DOHH2 (cell line): Measurements from ENCODE around the gene SHB.

Experiments
- H3F3A ChIP-seq: fragments of 200-600 bp; sonication (generic), shearing (Covaris generic); 2 replicates; pipeline ENCODE4 v1.6.0; 2016; ENCODE audit warnings: antibody characterized with exemption, mild to moderate bottlenecking; ENCODE audit not compliant: control insufficient read depth, insufficient read depth
- H3K27ac ChIP-seq: fragments of 200-600 bp; sonication (generic); 2 replicates; pipeline ENCODE4 v1.5.1; 2014; ENCODE audit warnings: low read depth, mild to moderate bottlenecking, low read length, moderate library complexity
- H3K27me3 ChIP-seq: fragments of 200-600 bp; sonication (generic); 2 replicates; pipeline ENCODE4 v1.6.1; 2014; ENCODE audit warnings: mild to moderate bottlenecking, low read length, mixed read lengths; ENCODE audit not compliant: control insufficient read depth
- H3K36me3 ChIP-seq: fragments of 200-600 bp; sonication (generic); 2 replicates; pipeline ENCODE4 v1.6.1; 2014; ENCODE audit warnings: mild to moderate bottlenecking, low read length, moderate library complexity, mixed read lengths; ENCODE audit not compliant: control insufficient read depth
- H3K4me1 ChIP-seq: fragments of 200-600 bp; sonication (generic); 2 replicates; pipeline ENCODE4 v1.6.1; 2014; ENCODE audit warnings: mild to moderate bottlenecking, low read length, mixed read lengths; ENCODE audit not compliant: control insufficient read depth
- H3K4me2 ChIP-seq: fragments of 200-600 bp; sonication (generic); 2 replicates; pipeline ENCODE4 v1.6.0; 2014; ENCODE audit warnings: mild to moderate bottlenecking, low read length, moderate library complexity
- H3K4me3 ChIP-seq: fragments of 200-600 bp; sonication (generic); 2 replicates; pipeline ENCODE4 v1.5.1; 2014; ENCODE audit warnings: mild to moderate bottlenecking, low read length, mixed read lengths
- H3K79me2 ChIP-seq: fragments of 200-600 bp; sonication (generic); 2 replicates; pipeline ENCODE4 v1.6.1; 2014; ENCODE audit warnings: mild to moderate bottlenecking, low read length, mixed read lengths; ENCODE audit not compliant: control insufficient read depth
- H3K9me2 ChIP-seq: fragments of 200-600 bp; sonication (generic); replicated peaks from 2 replicates; pipeline ENCODE4 v1.6.1; 2014; ENCODE audit warnings: mild to moderate bottlenecking, low read length, mixed read lengths; ENCODE audit not compliant: control insufficient read depth
- H3K9me3 ChIP-seq: fragments of 200-600 bp; sonication (generic); 2 replicates; pipeline ENCODE4 v1.6.1; 2014; ENCODE audit warnings: antibody characterized with exemption, low read length, mixed read lengths; ENCODE audit not compliant: control insufficient read depth, insufficient read depth
- H4K20me1 ChIP-seq: fragments of 200-600 bp; sonication (generic); 2 replicates; pipeline ENCODE4 v1.6.0; 2014; ENCODE audit warnings: low read depth, mild to moderate bottlenecking, antibody characterized with exemption, low read length, moderate library complexity; ENCODE audit not compliant: control insufficient read depth, insufficient read depth
- EZH2phosphoT487 ChIP-seq: fragments of 200-600 bp; sonication (generic); IDR thresholded peaks from 2 replicates; pipeline ENCODE4 v1.6.1; 2017; ENCODE audit warnings: borderline replicate concordance, mild to moderate bottlenecking, antibody characterized with exemption, low read length, moderate library complexity, mixed read lengths
- TF ChIP-seq, protein P1 (sequence below): fragments of 200-600 bp; sonication (generic); IDR thresholded peaks from one replicate; pipeline ENCODE4 v1.5.1; 2014; ENCODE audit warnings: antibody characterized with exemption, mild to moderate bottlenecking, low read depth, low read length; ENCODE audit not compliant: poor library complexity, severe bottlenecking

SHB gene

GRCh38 chr9:38004809-38005560, 64.0 kb downstream of the SHB start:
- no peaks in the 10 kb centered on the region for H3K79me2 ChIP-seq
- H3K36me3 ChIP-seq = no peaks in the 10 kb centered on the region

GRCh38 chr9:38003946-38004808, 64.8 kb downstream of the SHB start:
- Histone ChIP-seq H3K27ac (no peak overlapping the region), H3K4me3 (no peak overlapping the region), H3K4me1 (peaks cover 11% of the 10 kb centered on the region), H3K4me2 (no peak overlapping the region), H3K9me3 (no peaks in the 10 kb centered on the region), H3K36me3 (no peaks in the 10 kb centered on the region), H4K20me1 (no peaks in the 10 kb centered on the region), H3K79me2 (no peaks in the 10 kb centered on the region), H3F3A (no peaks in the 10 kb centered on the region), H3K9me2 (no peaks in the 10 kb centered on the region), H3K27me3 (no peaks in the 10 kb centered on the region)
- no peak for TF ChIP-seq EZH2phosphoT487
- TF ChIP-seq, protein P1, sequence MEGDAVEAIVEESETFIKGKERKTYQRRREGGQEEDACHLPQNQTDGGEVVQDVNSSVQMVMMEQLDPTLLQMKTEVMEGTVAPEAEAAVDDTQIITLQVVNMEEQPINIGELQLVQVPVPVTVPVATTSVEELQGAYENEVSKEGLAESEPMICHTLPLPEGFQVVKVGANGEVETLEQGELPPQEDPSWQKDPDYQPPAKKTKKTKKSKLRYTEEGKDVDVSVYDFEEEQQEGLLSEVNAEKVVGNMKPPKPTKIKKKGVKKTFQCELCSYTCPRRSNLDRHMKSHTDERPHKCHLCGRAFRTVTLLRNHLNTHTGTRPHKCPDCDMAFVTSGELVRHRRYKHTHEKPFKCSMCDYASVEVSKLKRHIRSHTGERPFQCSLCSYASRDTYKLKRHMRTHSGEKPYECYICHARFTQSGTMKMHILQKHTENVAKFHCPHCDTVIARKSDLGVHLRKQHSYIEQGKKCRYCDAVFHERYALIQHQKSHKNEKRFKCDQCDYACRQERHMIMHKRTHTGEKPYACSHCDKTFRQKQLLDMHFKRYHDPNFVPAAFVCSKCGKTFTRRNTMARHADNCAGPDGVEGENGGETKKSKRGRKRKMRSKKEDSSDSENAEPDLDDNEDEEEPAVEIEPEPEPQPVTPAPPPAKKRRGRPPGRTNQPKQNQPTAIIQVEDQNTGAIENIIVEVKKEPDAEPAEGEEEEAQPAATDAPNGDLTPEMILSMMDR = no peak

More at GRCh38 chr9:38004809-38005560, 64.0 kb downstream of the SHB start:
- Histone ChIP-seq H3F3A (no peaks in the 10 kb centered on the region), H3K4me3 (no peak overlapping the region), H3K4me1 (peaks cover 11% of the 10 kb centered on the region), H3K9me2 (no peaks in the 10 kb centered on the region), H3K4me2 (no peak overlapping the region), H3K27ac (no peak overlapping the region), H3K27me3 (no peaks in the 10 kb centered on the region), H4K20me1 (no peaks in the 10 kb centered on the region), H3K9me3 (no peaks in the 10 kb centered on the region)
- TF ChIP-seq EZH2phosphoT487 = no peak
- TF ChIP-seq, protein P1 = no peak

GRCh38 chr9:38003230-38003629, 65.8 kb downstream of the SHB start:
- Histone ChIP-seq H3K9me2 (no peaks in the 10 kb centered on the region), H3K9me3 (no peaks in the 10 kb centered on the region), H3K27me3 (no peaks in the 10 kb centered on the region), H3F3A (no peaks in the 10 kb centered on the region), H3K4me3 (no peak overlapping the region), H3K36me3 (no peaks in the 10 kb centered on the region), H3K4me1 (peaks cover 7% of the 10 kb centered on the region), H3K79me2 (no peaks in the 10 kb centered on the region), H3K4me2 (no peak overlapping the region), H3K27ac (no peak overlapping the region), H4K20me1 (no peaks in the 10 kb centered on the region)
- TF ChIP-seq EZH2phosphoT487 = no peak
